ENCODE data around the gene RAB42.

DNA sequence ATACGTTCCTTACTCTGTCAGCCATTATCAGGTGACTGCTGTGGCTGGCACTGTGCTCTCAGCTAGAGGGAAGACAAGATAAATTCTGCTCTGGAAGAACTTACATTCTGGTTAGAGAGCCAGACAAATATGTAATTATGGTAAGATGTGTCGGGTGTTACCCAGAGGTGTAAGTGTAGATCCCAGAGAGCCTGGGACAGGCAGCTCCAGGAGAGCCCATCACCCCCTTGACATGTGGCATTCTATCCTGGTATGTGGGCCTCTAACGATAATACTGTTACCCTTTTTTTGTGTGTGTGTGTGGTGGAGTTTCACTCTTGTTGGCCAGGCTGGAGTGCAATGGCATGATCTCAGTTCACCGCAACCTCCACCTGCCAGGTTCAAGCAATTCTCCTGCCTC lies 20.2 kb upstream of the RAB42 start:
- no peak for TF ChIP-seq POLR2A (IDR thresholded peaks at IDR 0.05; ENCODE audit: low read length)
- no peak for TF ChIP-seq GATA1 (IDR thresholded peaks at IDR 0.05; ENCODE audit: low read depth, low read length)
